Measurements from ENCODE around the gene MGRN1.

The MGRN1 gene

DNA sequence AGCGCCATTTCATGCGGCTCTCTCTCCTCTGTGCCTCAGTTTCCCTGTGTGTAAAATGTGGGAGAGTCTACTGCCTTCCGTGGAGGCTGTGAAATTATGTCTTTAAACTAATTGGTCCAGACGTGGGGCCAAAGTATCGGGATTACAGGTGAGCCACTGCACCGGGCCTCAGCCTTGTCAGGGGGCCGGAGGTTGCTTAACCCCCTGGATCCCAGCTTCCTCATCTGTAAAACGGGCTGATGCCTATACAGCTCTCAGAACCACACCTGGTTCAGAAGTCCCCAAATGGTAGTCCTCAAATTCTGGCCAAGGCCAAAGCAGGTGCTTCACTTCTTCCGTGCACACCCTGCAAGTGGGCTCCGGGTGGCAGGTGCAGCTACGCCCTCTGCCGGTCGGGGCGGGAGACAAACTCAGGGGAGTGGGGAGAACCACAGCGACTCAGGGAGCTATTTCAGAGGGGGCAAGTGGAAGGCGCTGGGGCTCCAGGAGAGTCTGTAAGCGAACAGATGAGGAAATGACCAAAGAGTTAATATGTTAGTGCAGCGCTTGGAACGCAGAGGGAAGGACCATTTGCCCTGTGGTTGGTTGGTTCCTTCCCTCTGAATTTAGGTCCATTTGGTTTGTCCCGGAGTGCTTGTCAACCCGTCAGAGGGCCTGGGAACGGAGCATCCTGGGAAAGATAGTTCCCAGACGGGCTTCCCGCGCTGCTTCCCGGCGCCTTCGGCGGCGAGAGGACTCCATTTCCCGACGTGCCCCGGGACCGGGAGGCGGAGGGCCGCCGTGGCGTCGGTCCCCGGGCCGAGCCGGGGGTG lies at the start of gene MGRN1:
Gene MGRN1, plus strand, starts transcription at position 812 of the 812 bp plus-strand sequence. CDS start 135 bp downstream, outside the sequence.
- peaks cover 33% of the 10 kb centered on the region for H3K36me3 Mint-ChIP-seq
- DNase-seq (ENCODE audit: low spot score in 2 of 2) (peak; percentile 88 to 95), ATAC-seq (peak; percentile 83)
- H3K4me1 Mint-ChIP-seq, result peaks cover 26% of the 10 kb centered on the region
- peak within 1 kb of the TSS; percentile 99 for H3K27ac Mint-ChIP-seq
- H3K4me3 Mint-ChIP-seq, result peak within 1 kb of the TSS; percentile 98
- no peaks in the 10 kb centered on the region for H3K9me3 Mint-ChIP-seq

DNA sequence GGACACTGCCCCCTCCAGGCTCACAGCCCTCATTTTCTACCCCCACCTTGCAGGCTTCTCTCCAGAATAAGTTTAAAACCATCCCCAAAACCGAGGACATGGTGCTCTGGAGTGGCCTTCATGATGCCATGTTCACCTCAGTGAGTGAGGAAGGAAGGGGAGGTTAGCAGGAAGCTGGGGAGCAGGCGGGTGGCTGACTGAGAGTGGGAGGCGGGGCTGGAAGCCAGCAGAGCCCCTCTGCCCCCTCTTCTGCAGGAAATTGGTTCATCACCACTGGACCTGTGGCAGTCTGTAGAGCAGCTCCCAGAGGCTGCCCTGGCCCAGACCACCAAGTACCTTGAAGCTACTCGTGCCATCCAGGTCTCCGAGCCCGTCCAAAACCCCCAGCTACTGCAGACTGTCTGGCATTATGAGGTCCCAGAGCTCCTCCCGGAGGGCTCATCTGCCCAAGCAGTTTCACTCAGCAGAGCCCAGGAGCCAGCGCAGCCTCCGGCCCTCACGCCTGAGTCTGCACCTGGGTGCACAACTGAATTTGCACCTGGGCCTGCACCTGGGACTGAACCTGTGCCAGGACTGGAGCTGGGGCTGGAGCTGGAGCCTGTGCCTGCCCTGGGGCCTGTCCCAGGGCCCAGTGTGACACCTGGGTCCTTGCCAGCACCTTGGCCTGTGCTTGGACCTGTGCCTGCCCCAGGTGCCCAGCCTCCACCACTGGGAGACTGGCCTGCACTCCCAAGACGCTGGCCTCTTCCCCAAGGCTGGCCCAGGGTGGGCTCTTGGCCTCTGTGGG lies 49.5 kb upstream of the MGRN1 start:
- Mint-ChIP-seq H3K27ac (no peak overlapping the region), H3K4me1 (no peaks in the 10 kb centered on the region), H3K9me3 (no peaks in the 10 kb centered on the region), H3K4me3 (no peak overlapping the region), H3K36me3 (no peaks in the 10 kb centered on the region)
- ATAC-seq, result no peak
- DNase-seq (ENCODE audit: low spot score in 2 of 2), result no peak

GRCh38 chr16:4576008-4576407 lies 48.6 kb upstream of the MGRN1 start:
- ATAC-seq (no peak), DNase-seq (ENCODE audit: low spot score in 2 of 2) (no peak)
- H3K27ac Mint-ChIP-seq, result no peak overlapping the region
- H3K36me3 Mint-ChIP-seq, result no peaks in the 10 kb centered on the region
- H3K9me3 Mint-ChIP-seq, result no peaks in the 10 kb centered on the region
- no peaks in the 10 kb centered on the region for H3K4me1 Mint-ChIP-seq
- H3K4me3 Mint-ChIP-seq, result no peak overlapping the region

DNA sequence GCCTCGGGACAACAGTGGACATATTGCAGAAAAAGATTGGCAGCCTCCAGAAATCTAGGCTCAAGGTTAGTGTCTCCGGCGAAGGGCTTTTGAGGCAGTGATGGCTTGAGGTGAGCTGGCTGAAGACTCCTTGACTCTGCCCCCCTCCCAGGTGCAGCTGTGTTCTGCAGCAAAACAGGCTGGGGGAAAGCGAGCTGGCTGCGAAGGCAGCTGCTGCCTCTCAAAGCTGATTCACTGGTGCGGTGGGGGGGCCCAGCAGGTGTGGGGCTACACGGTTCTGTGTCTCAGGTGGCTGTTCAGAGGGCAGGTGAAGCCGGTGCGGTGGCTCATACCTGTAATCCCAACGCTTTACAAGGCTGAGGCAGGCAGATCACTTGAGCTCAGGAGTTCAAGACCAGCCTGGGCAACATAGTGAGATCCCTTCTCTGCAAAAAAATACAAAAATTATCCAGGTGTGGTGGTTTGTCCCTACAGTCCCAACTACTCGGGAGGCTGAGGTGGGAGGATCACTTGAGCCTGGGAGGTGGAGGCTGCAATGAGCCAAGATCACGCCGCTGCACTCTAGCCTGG lies 45.6 kb upstream of the MGRN1 start:
- Mint-ChIP-seq H3K9me3 (no peaks in the 10 kb centered on the region), H3K4me3 (no peak overlapping the region), H3K27ac (no peak overlapping the region), H3K4me1 (no peaks in the 10 kb centered on the region), H3K36me3 (no peaks in the 10 kb centered on the region)
- DNase-seq (ENCODE audit: low spot score in 2 of 2) (no peak), ATAC-seq (no peak)

DNA sequence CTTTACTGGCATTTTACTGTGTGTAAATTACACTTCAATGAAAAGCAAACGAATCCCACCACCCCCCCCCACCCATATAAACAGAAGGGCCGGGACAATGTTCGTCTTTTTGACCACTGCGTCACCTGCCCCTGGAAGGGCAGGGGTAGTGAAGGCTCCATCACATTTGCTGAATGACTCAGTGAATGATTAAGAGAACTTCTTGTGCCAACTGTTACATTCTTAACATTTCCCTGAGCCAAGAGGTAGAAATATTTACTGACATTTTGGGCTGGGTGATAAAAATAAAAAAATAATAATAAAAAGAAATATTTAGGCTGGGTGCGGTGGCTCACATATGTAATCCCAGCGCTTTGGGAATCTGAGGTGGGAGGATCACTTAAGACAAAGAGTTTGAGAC lies 44.4 kb upstream of the MGRN1 start:
- H3K9me3 Mint-ChIP-seq, result no peaks in the 10 kb centered on the region
- H3K4me3 Mint-ChIP-seq, result no peak overlapping the region
- no peaks in the 10 kb centered on the region for H3K36me3 Mint-ChIP-seq
- H3K4me1 Mint-ChIP-seq, result no peaks in the 10 kb centered on the region
- no peak for DNase-seq (ENCODE audit: low spot score in 2 of 2)
- ATAC-seq, result no peak
- H3K27ac Mint-ChIP-seq, result no peak overlapping the region

GRCh38 chr16:4583906-4584305 lies 40.7 kb upstream of the MGRN1 start:
- peaks cover 4% of the 10 kb centered on the region for H3K4me1 Mint-ChIP-seq
- H3K4me3 Mint-ChIP-seq, result no peak overlapping the region
- no peaks in the 10 kb centered on the region for H3K9me3 Mint-ChIP-seq
- DNase-seq (ENCODE audit: low spot score in 2 of 2), result no peak
- H3K36me3 Mint-ChIP-seq, result no peaks in the 10 kb centered on the region
- no peak overlapping the region for H3K27ac Mint-ChIP-seq
- ATAC-seq, result no peak

DNA sequence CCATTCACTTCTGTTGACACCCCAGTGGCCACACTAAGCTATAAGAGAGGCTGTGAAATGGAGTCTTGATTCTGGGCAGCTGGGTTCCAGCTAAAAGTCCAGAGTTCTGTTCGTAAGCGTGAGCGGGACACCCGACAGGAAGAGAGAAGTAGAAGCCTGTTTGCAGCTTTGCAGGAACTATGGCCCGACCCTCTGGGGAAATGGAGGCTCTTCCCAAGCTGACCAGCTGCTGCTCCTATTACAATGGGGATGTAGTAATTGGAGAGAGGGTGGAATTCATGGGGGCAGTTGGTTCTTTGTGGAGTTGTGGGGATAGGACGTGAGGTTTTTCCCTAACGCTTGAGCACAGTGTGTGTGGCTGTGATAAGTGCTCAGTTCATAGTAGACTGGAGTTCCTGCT lies 38.3 kb upstream of the MGRN1 start:
- no peaks in the 10 kb centered on the region for H3K9me3 Mint-ChIP-seq

DNA sequence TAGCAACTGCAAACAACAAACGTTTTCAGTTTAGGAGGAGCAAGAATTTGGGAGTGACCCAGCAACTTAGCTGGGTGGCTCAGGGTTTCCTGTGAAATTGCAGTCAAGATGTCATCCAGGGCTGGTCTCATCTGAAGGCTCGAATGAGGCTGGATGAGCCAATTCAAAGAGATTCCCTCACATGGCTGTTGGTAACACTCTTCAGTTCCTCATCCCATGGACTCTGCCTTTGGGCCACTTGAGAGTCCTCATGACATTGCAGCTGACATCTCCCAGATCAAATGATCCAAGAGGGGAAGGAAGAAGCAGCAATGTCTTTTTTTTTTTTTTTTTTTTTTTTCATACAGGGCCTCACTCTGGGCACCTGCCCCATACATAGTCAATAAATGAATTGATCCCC lies 36.2 kb upstream of the MGRN1 start:
- Mint-ChIP-seq H3K4me1 (peaks cover 4% of the 10 kb centered on the region), H3K36me3 (no peaks in the 10 kb centered on the region), H3K4me3 (no peak overlapping the region), H3K9me3 (no peaks in the 10 kb centered on the region), H3K27ac (no peak overlapping the region)
- DNase-seq (ENCODE audit: low spot score in 2 of 2) (no peak), ATAC-seq (no peak)

More for the DNA sequence above, 38.3 kb upstream of the MGRN1 start:
- ATAC-seq (no peak), DNase-seq (ENCODE audit: low spot score in 2 of 2) (no peak)
- Mint-ChIP-seq H3K4me1 (peaks cover 4% of the 10 kb centered on the region), H3K4me3 (no peak overlapping the region), H3K36me3 (no peaks in the 10 kb centered on the region), H3K27ac (no peak overlapping the region)

- Mint-ChIP-seq H3K4me1 (peaks cover 4% of the 10 kb centered on the region), H3K4me3 (no peak overlapping the region), H3K27ac (no peak overlapping the region), H3K36me3 (no peaks in the 10 kb centered on the region), H3K9me3 (no peaks in the 10 kb centered on the region)
- no peak for DNase-seq (ENCODE audit: low spot score in 2 of 2)
- ATAC-seq, result no peak
Observed at GRCh38 chr16:4588961-4589360, 35.7 kb upstream of the MGRN1 start.

- no peaks in the 10 kb centered on the region for H3K4me1 Mint-ChIP-seq
- no peak for ATAC-seq
- no peak overlapping the region for H3K27ac Mint-ChIP-seq
- H3K4me3 Mint-ChIP-seq, result no peak overlapping the region
- no peaks in the 10 kb centered on the region for H3K9me3 Mint-ChIP-seq
- DNase-seq (ENCODE audit: low spot score in 2 of 2), result no peak
- no peaks in the 10 kb centered on the region for H3K36me3 Mint-ChIP-seq
Observed at GRCh38 chr16:4591191-4591590, 33.4 kb upstream of the MGRN1 start.

DNA sequence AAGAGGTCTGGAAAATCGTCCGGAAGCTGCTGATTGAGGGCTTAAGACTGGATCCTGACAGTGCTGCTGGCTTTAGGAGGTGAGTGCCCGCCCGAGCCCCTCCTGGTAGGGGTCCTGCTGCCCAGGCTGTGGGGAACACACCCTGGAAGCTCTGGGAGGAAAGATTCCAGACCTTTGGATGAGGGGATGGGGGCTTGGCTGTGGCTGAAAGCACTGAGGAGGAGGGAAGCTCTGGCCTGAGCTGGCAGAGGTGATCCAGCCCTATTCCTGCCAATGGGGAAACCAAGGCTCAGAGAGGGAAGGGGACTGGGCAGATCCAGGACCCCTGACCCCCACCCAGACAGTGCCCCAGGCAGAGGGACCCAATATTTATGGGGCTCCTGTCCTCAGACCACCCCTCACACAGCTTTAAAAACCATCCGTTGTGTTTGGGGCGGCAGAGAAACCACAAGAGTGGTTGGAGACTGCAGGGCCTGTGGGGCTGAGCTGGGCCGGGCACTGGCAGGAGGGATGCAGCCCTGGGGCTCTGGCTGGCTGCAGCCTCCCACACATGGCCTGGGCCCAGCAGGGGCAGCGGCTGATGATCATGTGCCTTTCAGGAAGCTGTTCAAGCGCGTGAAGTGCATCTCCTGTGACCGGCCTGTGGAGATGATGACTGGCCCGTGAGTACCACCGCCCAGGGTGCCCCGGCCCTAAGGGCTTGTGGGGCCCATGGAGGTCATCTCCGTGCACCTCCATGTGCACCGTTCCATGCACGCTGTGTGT lies 32.7 kb upstream of the MGRN1 start:
- no peak for ATAC-seq
- no peak for DNase-seq (ENCODE audit: low spot score in 2 of 2)
- H3K27ac Mint-ChIP-seq, result no peak overlapping the region
- no peak overlapping the region for H3K4me3 Mint-ChIP-seq
- no peaks in the 10 kb centered on the region for H3K4me1 Mint-ChIP-seq
- H3K9me3 Mint-ChIP-seq, result no peaks in the 10 kb centered on the region
- no peaks in the 10 kb centered on the region for H3K36me3 Mint-ChIP-seq

DNA sequence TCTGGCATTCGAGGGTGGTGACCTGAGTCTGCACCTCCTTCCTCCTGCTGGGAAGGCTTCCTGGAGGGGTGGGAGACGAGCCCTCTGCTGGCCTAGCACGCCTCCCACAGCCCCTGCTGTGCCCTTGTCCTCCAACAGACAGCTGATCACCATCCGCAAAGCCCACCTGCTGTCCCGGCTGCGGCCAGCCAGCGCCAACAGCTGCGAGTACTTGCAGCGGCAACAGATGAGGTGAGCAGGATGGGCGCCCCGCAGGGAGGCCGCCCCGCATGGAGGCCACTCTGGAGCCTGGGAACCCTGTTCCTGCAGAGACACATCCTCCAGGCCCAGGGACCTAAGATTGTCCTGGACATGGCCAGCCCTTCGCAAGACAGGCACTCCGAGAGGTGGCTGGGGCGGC lies 31.5 kb upstream of the MGRN1 start:
- Mint-ChIP-seq H3K36me3 (no peaks in the 10 kb centered on the region), H3K9me3 (no peaks in the 10 kb centered on the region), H3K27ac (no peak overlapping the region), H3K4me1 (no peaks in the 10 kb centered on the region), H3K4me3 (no peak overlapping the region)
- DNase-seq (ENCODE audit: low spot score in 2 of 2) (no peak), ATAC-seq (no peak)

- Mint-ChIP-seq H3K4me3 (no peak overlapping the region), H3K9me3 (no peaks in the 10 kb centered on the region), H3K36me3 (no peaks in the 10 kb centered on the region), H3K27ac (peak overlapping the region; percentile 74), H3K4me1 (no peaks in the 10 kb centered on the region)
- no peak for DNase-seq (ENCODE audit: low spot score in 2 of 2)
- ATAC-seq, result no peak
Observed at GRCh38 chr16:4594433-4595410, 29.9 kb upstream of the MGRN1 start.

DNA sequence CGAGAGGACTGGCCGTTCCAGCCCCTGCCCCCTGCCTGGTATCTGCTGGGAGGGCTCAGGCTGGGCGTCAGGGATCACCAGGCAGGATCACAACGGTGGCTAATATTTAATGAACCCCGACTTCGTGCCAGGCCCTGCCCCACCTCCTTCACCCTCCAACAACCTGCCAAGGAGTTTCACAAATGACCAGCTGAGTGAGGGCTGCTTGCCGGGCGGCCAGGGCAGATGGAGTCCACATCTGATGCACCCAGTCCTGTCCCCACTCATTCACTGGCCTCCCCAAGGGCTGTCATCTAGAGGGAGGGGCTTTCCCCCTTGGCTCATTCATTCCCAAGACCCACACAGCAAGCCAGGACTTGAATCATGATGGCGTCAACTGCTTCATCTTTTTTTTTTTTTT lies 27.5 kb upstream of the MGRN1 start:
- H3K36me3 Mint-ChIP-seq, result no peaks in the 10 kb centered on the region
- no peak overlapping the region for H3K27ac Mint-ChIP-seq
- H3K4me3 Mint-ChIP-seq, result no peak overlapping the region
- H3K4me1 Mint-ChIP-seq, result no peaks in the 10 kb centered on the region
- H3K9me3 Mint-ChIP-seq, result no peaks in the 10 kb centered on the region
- ATAC-seq (no peak), DNase-seq (ENCODE audit: low spot score in 2 of 2) (no peak)

Measured in stimulated activated effector memory CD8-positive, alpha-beta T cell treated with anti-CD3 and anti-CD28 coated beads, Interleukin-12 subunit alpha, Interleukin-12 subunit beta, amount 100 ng/mL, for 72 hours (primary cell).